T-helper 2 cell treated with Interferon-gamma antibody and Interleukin-4, amounts not matched to agents 100 ng/mL and 5 ng/mL, for 36 hours (primary cell): ENCODE results near the gene OSBP2. TPM values are rescaled to one million over a fixed set of nuclear protein-coding genes. Genes with fewer than 3 reads are reported as not detected.

Experiments used
- intact Hi-C: fragments of 100-400 bp; cut with micrococcal nuclease; formaldehyde crosslinking; loops from one replicate; pipeline ENCODE4 v1.15.1; 2023
- total RNA-seq: library from RNA; stranded (reverse); gene quantifications from 2 replicates; pipeline ENCODE4 v1.2.3, GENCODE V29; 2022

OSBP2 gene
- total RNA-seq, 1 donor from 2014 or later = 1.2 TPM

- intact Hi-C loops = no loop called here
Observed at GRCh38 chr22:30802202-30803166, 107.8 kb downstream of the OSBP2 start.

GRCh38 chr22:30803679-30804078 lies 109.0 kb downstream of the OSBP2 start:
- intact Hi-C loops = no loop called here

GRCh38 chr22:30804626-30805025 lies 110.0 kb downstream of the OSBP2 start:
- intact Hi-C loops = no loop called here

GRCh38 chr22:30806391-30806861 lies 111.8 kb downstream of the OSBP2 start:
- intact Hi-C loops = no loop called here

GRCh38 chr22:30809086-30809485 lies 114.4 kb downstream of the OSBP2 start:
- intact Hi-C loops = no loop called here

- intact Hi-C loops = no loop called here
Observed at GRCh38 chr22:30810105-30810504, 115.4 kb downstream of the OSBP2 start.

GRCh38 chr22:30813936-30814335 lies 119.3 kb downstream of the OSBP2 start:
- intact Hi-C loops = no loop called here

- intact Hi-C loops = no loop called here
Observed at GRCh38 chr22:30816413-30816812, 121.7 kb downstream of the OSBP2 start.

- intact Hi-C loops = no loop called here
Observed at GRCh38 chr22:30821381-30821780, 126.7 kb downstream of the OSBP2 start.

GRCh38 chr22:30821863-30822215 lies 127.2 kb downstream of the OSBP2 start:
- intact Hi-C loops = no loop called here

- intact Hi-C loops = no loop called here
Observed at GRCh38 chr22:30822216-30823014, 127.7 kb downstream of the OSBP2 start.

GRCh38 chr22:30823015-30823370 lies 128.3 kb downstream of the OSBP2 start:
- intact Hi-C loops = no loop called here

GRCh38 chr22:30824096-30824495 lies 129.4 kb downstream of the OSBP2 start:
- intact Hi-C loops = no loop called here

- intact Hi-C loops = no loop called here
Observed at GRCh38 chr22:30824711-30825110, 130.0 kb downstream of the OSBP2 start.

GRCh38 chr22:30825711-30826505 lies 131.2 kb downstream of the OSBP2 start:
- intact Hi-C loops = no loop called here

- intact Hi-C loops = no loop called here
Observed at GRCh38 chr22:30826670-30827355, 132.1 kb downstream of the OSBP2 start.

- intact Hi-C loops = no loop called here
Observed at GRCh38 chr22:30827646-30828045, 133.0 kb downstream of the OSBP2 start.

- intact Hi-C loops = no loop called here
Observed at GRCh38 chr22:30828187-30829155, 133.8 kb downstream of the OSBP2 start.

GRCh38 chr22:30829901-30830550 lies 135.4 kb downstream of the OSBP2 start:
- intact Hi-C loops = no loop called here
